Measurements from ENCODE around the gene NTN3.

The NTN3 gene

GRCh38 chr16:2519711-2520080 lies 48.6 kb downstream of the NTN3 start:
- H3K23ac ChIP-seq (ENCODE audit: low read length in 2 of 2) = no peak overlapping the region
- H3K18ac ChIP-seq (ENCODE audit: low read depth in 1 of 2, low read length in 2 of 2) = peak overlapping the region in 1 of 2 experiments; percentile 35
- no peak overlapping the region for H4K91ac ChIP-seq (ENCODE audit: low read length)
- peak overlapping the region; percentile 75 for H3K9ac ChIP-seq (ENCODE audit: low read length)
- H3K36me3 ChIP-seq (ENCODE audit: control insufficient read depth in 1 of 2, insufficient read depth in 2 of 2, low read depth in 1 of 2, low read length in 2 of 2) = peaks cover 40 to 71% of the 10 kb centered on the region in 2 experiments
- peak overlapping the region in 1 of 2 experiments; percentile 49 for H2BK12ac ChIP-seq (ENCODE audit: low read length in 2 of 2)
- H3K27ac ChIP-seq (ENCODE audit: low read length, poor library complexity, severe bottlenecking) = peak overlapping the region; percentile 74
- no peaks in the 10 kb centered on the region for H3K27me3 ChIP-seq (ENCODE audit: control insufficient read depth in 1 of 2, insufficient read depth in 1 of 2, low read length in 2 of 2)
- WGBS = 62% methylated on average over 20 of the region's 22 CpGs
- H2AFZ ChIP-seq (ENCODE audit: low read depth, low read length) = no peak overlapping the region
- peaks cover 18% of the 10 kb centered on the region for H3K79me1 ChIP-seq (replicated peaks; ENCODE audit: low read length, poor library complexity, severe bottlenecking)
- H3K9me3 ChIP-seq (ENCODE audit: control insufficient read depth, low read length) = no peaks in the 10 kb centered on the region
- no peak for DNase-seq
- no peak overlapping the region for H3K4ac ChIP-seq (ENCODE audit: low read depth in 1 of 2, low read length in 2 of 2)
- peak overlapping the region; percentile 30 for H3K4me2 ChIP-seq (ENCODE audit: low read length, poor library complexity, severe bottlenecking)
- peak overlapping the region; percentile 44 for H2BK15ac ChIP-seq (ENCODE audit: low read depth, poor library complexity, severe bottlenecking)
- H2BK120ac ChIP-seq (ENCODE audit: low read depth, low read length) = no peak overlapping the region
- peak overlapping the region; percentile 27 for H4K8ac ChIP-seq (ENCODE audit: low read length)
- no peak overlapping the region for H2AK5ac ChIP-seq (ENCODE audit: low read length, severe bottlenecking)
- no peak overlapping the region for H2BK5ac ChIP-seq (ENCODE audit: low read depth, low read length, poor library complexity, severe bottlenecking)
- H3K14ac ChIP-seq (ENCODE audit: low read length in 2 of 2) = no peak overlapping the region
- peak overlapping the region in 1 of 2 experiments; percentile 44 for H3K4me3 ChIP-seq (ENCODE audit: insufficient read depth in 1 of 2, low read depth in 1 of 2, low read length in 2 of 2)
- peaks cover 57% of the 10 kb centered on the region for H3K4me1 ChIP-seq (ENCODE audit: control insufficient read depth, insufficient read depth, low read depth, low read length)

GRCh38 chr16:2520097-2520783 lies 49.1 kb downstream of the NTN3 start, which contains the start of gene AMDHD2:
Gene AMDHD2 (plus strand): TSS chr16:2520371. CDS start chr16:2520459, 88 bp downstream.
- Histone ChIP-seq H3K79me1 (replicated peaks; ENCODE audit: low read length, poor library complexity, severe bottlenecking) (peaks cover 19% of the 10 kb centered on the region), H3K4me2 (ENCODE audit: low read length, poor library complexity, severe bottlenecking) (peak within 1 kb of the TSS; percentile 74), H2BK15ac (ENCODE audit: low read depth, poor library complexity, severe bottlenecking) (peak within 1 kb of the TSS; percentile 44), H3K27ac (ENCODE audit: low read length, poor library complexity, severe bottlenecking) (peak within 1 kb of the TSS; percentile 74), H4K8ac (ENCODE audit: low read length) (peak within 1 kb of the TSS; percentile 86), H2AK5ac (ENCODE audit: low read length, severe bottlenecking) (peak within 1 kb of the TSS; percentile 41), H3K9me3 (ENCODE audit: control insufficient read depth, low read length) (no peaks in the 10 kb centered on the region), H3K18ac (ENCODE audit: low read depth in 1 of 2, low read length in 2 of 2) (peak within 1 kb of the TSS; percentile 54 to 85), H4K91ac (ENCODE audit: low read length) (peak within 1 kb of the TSS; percentile 73), H2AFZ (ENCODE audit: low read depth, low read length) (no peak within 1 kb of the TSS), H3K14ac (ENCODE audit: low read length in 2 of 2) (no peak within 1 kb of the TSS), H2BK120ac (ENCODE audit: low read depth, low read length) (peak within 1 kb of the TSS; percentile 22), H3K23ac (ENCODE audit: low read length in 2 of 2) (no peak within 1 kb of the TSS), H2BK5ac (ENCODE audit: low read depth, low read length, poor library complexity, severe bottlenecking) (peak within 1 kb of the TSS; percentile 67), H3K9ac (ENCODE audit: low read length) (peak within 1 kb of the TSS; percentile 92), H3K4me1 (ENCODE audit: control insufficient read depth, insufficient read depth, low read depth, low read length) (peaks cover 54% of the 10 kb centered on the region), H2BK12ac (ENCODE audit: low read length in 2 of 2) (peak within 1 kb of the TSS; percentile 32 to 49), H3K4ac (ENCODE audit: low read depth in 1 of 2, low read length in 2 of 2) (peak within 1 kb of the TSS in 1 of 2 experiments; percentile 2), H3K27me3 (ENCODE audit: control insufficient read depth in 1 of 2, insufficient read depth in 1 of 2, low read length in 2 of 2) (no peaks in the 10 kb centered on the region), H3K4me3 (ENCODE audit: insufficient read depth in 1 of 2, low read depth in 1 of 2, low read length in 2 of 2) (peak within 1 kb of the TSS; percentile 70 to 90), H3K36me3 (ENCODE audit: control insufficient read depth in 1 of 2, insufficient read depth in 2 of 2, low read depth in 1 of 2, low read length in 2 of 2) (peaks cover 45 to 76% of the 10 kb centered on the region in 2 experiments)
- under 1% methylated on average over 54 of the region's 83 CpGs for WGBS
- peak; percentile 93 for DNase-seq

GRCh38 chr16:2520784-2521531 lies 49.9 kb downstream of the NTN3 start:
- Histone ChIP-seq H3K27ac (ENCODE audit: low read length, poor library complexity, severe bottlenecking) (no peak overlapping the region), H3K36me3 (ENCODE audit: control insufficient read depth in 1 of 2, insufficient read depth in 2 of 2, low read depth in 1 of 2, low read length in 2 of 2) (peaks cover 49 to 76% of the 10 kb centered on the region in 2 experiments), H3K4me1 (ENCODE audit: control insufficient read depth, insufficient read depth, low read depth, low read length) (peaks cover 47% of the 10 kb centered on the region), H3K27me3 (ENCODE audit: control insufficient read depth in 1 of 2, insufficient read depth in 1 of 2, low read length in 2 of 2) (no peaks in the 10 kb centered on the region), H2AK5ac (ENCODE audit: low read length, severe bottlenecking) (peak overlapping the region; percentile 41), H3K4me3 (ENCODE audit: insufficient read depth in 1 of 2, low read depth in 1 of 2, low read length in 2 of 2) (peak overlapping the region; percentile 70 to 90), H2BK12ac (ENCODE audit: low read length in 2 of 2) (peak overlapping the region in 1 of 2 experiments; percentile 26), H3K9ac (ENCODE audit: low read length) (peak overlapping the region; percentile 92), H2BK15ac (ENCODE audit: low read depth, poor library complexity, severe bottlenecking) (no peak overlapping the region), H3K23ac (ENCODE audit: low read length in 2 of 2) (no peak overlapping the region), H3K4me2 (ENCODE audit: low read length, poor library complexity, severe bottlenecking) (peak overlapping the region; percentile 74), H2BK5ac (ENCODE audit: low read depth, low read length, poor library complexity, severe bottlenecking) (no peak overlapping the region), H3K9me3 (ENCODE audit: control insufficient read depth, low read length) (no peaks in the 10 kb centered on the region), H4K8ac (ENCODE audit: low read length) (peak overlapping the region; percentile 86), H3K79me1 (replicated peaks; ENCODE audit: low read length, poor library complexity, severe bottlenecking) (peaks cover 21% of the 10 kb centered on the region), H3K18ac (ENCODE audit: low read depth in 1 of 2, low read length in 2 of 2) (peak overlapping the region in 1 of 2 experiments; percentile 50), H3K14ac (ENCODE audit: low read length in 2 of 2) (no peak overlapping the region), H2BK120ac (ENCODE audit: low read depth, low read length) (peak overlapping the region; percentile 22), H4K91ac (ENCODE audit: low read length) (no peak overlapping the region), H3K4ac (ENCODE audit: low read depth in 1 of 2, low read length in 2 of 2) (peak overlapping the region in 1 of 2 experiments; percentile 2), H2AFZ (ENCODE audit: low read depth, low read length) (no peak overlapping the region)
- DNase-seq = peak; percentile 57
- WGBS = 18% methylated on average over 35 of the region's 41 CpGs

All from mesenchymal stem cell (in vitro differentiated cells and primary cell).